Endothelial cell of umbilical vein (primary cell): ENCODE data around the gene CXCL10.

Experiments used
- EZH2 ChIP-seq: IDR thresholded peaks from 2 replicates; pipeline ENCODE4 v1.6.1; 2012; ENCODE audit warnings: borderline replicate concordance, low read depth, mild to moderate bottlenecking, moderate library complexity, low read length, inconsistent platforms; ENCODE audit not compliant: severe bottlenecking
- FOS ChIP-seq: IDR thresholded peaks from 2 replicates; pipeline ENCODE4 v1.6.1; 2011; ENCODE audit warnings: mild to moderate bottlenecking, low read length, moderate library complexity, borderline replicate concordance; ENCODE audit not compliant: insufficient read depth
- GATA2 ChIP-seq: IDR thresholded peaks from 2 replicates; pipeline ENCODE4 v1.7.0; 2011; ENCODE audit warnings: low read depth, mild to moderate bottlenecking, moderate library complexity, mixed read lengths, low read length; ENCODE audit not compliant: insufficient read length, insufficient read depth
- JUN ChIP-seq: IDR thresholded peaks from 2 replicates; pipeline ENCODE4 v1.6.1; 2011; ENCODE audit warnings: borderline replicate concordance, low read depth; ENCODE audit not compliant: insufficient read length, insufficient read depth
- MYC ChIP-seq: IDR thresholded peaks from one replicate; pipeline ENCODE4 v1.6.1; 2011; ENCODE audit warnings: mild to moderate bottlenecking, low read depth, low read length
- POLR2A ChIP-seq: IDR thresholded peaks from 2 replicates; pipeline ENCODE4 v1.6.1; 2012; ENCODE audit warnings: low read depth, mild to moderate bottlenecking, control low read depth, low read length
- POLR2AphosphoS5 ChIP-seq: IDR thresholded peaks from 2 replicates; pipeline ENCODE4 v1.6.1; 2012; ENCODE audit warnings: low read depth, mild to moderate bottlenecking, control low read depth, low read length, moderate library complexity; ENCODE audit not compliant: insufficient read depth
- TF ChIP-seq, protein P1 (sequence below), 2 donors: IDR thresholded peaks; 1 replicate in 1 of 2; 2 replicates in 1 of 2; pipeline ENCODE4 v1.5.1; 2011; ENCODE audit warnings: low read length in 2 of 2, mild to moderate bottlenecking in 2 of 2, moderate library complexity in 2 of 2, control low read depth in 1 of 2, inconsistent platforms in 1 of 2, low read depth in 1 of 2; ENCODE audit not compliant: insufficient read depth in 1 of 2; ENCODE audit errors: extremely low read depth in 1 of 2
- TF ChIP-seq, protein P2 (sequence below): IDR thresholded peaks from 2 replicates; pipeline ENCODE4 v1.6.1; 2011; ENCODE audit not compliant: insufficient read depth, insufficient read length

DNA sequence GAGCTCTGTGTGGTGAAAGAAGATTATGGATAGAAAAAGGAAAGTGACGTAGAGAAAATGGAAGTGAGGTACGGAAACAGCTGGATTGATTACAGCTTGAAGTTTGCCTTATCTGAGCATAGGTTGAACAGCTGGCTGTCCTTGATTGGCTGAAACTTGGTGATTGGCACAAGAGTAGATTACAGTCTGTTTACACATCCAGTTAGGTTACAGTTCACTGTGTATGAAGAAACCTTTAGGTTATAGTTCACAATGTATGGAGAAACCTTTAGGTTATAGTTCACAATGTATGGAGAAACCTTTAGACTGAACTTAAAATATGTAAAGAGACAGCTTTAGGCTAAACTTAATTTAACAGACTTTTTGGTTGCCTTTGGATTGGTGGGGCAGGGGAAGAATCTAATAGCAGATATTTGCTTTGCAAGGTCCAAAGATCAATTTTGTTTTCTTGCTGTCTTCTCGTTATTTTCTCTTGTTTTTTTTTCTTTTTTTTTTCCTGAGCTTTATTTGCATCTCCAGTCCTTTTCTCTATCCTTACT is 35.7 kb upstream of the CXCL10 start:
- TF ChIP-seq JUN = no peak
- TF ChIP-seq POLR2AphosphoS5 = no peak
- TF ChIP-seq, protein P1, sequence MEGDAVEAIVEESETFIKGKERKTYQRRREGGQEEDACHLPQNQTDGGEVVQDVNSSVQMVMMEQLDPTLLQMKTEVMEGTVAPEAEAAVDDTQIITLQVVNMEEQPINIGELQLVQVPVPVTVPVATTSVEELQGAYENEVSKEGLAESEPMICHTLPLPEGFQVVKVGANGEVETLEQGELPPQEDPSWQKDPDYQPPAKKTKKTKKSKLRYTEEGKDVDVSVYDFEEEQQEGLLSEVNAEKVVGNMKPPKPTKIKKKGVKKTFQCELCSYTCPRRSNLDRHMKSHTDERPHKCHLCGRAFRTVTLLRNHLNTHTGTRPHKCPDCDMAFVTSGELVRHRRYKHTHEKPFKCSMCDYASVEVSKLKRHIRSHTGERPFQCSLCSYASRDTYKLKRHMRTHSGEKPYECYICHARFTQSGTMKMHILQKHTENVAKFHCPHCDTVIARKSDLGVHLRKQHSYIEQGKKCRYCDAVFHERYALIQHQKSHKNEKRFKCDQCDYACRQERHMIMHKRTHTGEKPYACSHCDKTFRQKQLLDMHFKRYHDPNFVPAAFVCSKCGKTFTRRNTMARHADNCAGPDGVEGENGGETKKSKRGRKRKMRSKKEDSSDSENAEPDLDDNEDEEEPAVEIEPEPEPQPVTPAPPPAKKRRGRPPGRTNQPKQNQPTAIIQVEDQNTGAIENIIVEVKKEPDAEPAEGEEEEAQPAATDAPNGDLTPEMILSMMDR (IDR thresholded peaks at IDR 0.05; ENCODE audit: extremely low read depth in 1 of 2, insufficient read depth in 1 of 2, low read depth in 1 of 2, low read length in 2 of 2) = no peak
- TF ChIP-seq EZH2 = no peak
- no peak for TF ChIP-seq POLR2A
- no peak for TF ChIP-seq MYC
- TF ChIP-seq, protein P2, sequence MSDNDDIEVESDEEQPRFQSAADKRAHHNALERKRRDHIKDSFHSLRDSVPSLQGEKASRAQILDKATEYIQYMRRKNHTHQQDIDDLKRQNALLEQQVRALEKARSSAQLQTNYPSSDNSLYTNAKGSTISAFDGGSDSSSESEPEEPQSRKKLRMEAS = no peak
- no peak for TF ChIP-seq GATA2
- no peak for TF ChIP-seq FOS
